ENCODE data around the gene HNRNPH1. TPM values are rescaled to one million over a fixed set of nuclear protein-coding genes. Genes with fewer than 3 reads are reported as not detected.
A peak's percentile ranks its signal among the peaks of the same experiment; 100 is the strongest.

The HNRNPH1 gene
- total and polyA plus RNA-seq, 9 donors, result 243 to 679 (median 513) TPM

- Histone ChIP-seq H3K4me3 (peak overlapping the region; percentile 1), H3K27me3 (no peaks in the 10 kb centered on the region), H3K4me1 (ENCODE audit: insufficient read depth) (peaks cover 7% of the 10 kb centered on the region), H3K27ac (no peak overlapping the region), H3K9me3 (no peaks in the 10 kb centered on the region), H3K36me3 (no peaks in the 10 kb centered on the region)
- 1 to 2% (median 1%) methylated on average over 3 of the region's 3 CpGs for WGBS, 3 donors
- no peak for DNase-seq
- no peak for TF ChIP-seq EP300 (IDR thresholded peaks at IDR 0.05)
- TF ChIP-seq CTCF (IDR thresholded peaks at IDR 0.05), result no peak
- intact Hi-C loops (cut with DNase I), result loop anchor here in 2 of 4 donors (2.0 to 5.0 kb wide), 2 partner anchors 61 to 68 kb away; partner anchors contain the start of gene RUFY1 (in 1 of the 2)
Observed at GRCh38 chr5:179620293-179620692, 3.2 kb downstream of the HNRNPH1 start.

- H3K36me3 ChIP-seq, result no peaks in the 10 kb centered on the region
- H3K27ac ChIP-seq, result no peak overlapping the region
- TF ChIP-seq POLR2A (IDR thresholded peaks at IDR 0.05), result no peak
- no peak for TF ChIP-seq CTCF (IDR thresholded peaks at IDR 0.05)
- TF ChIP-seq EP300 (IDR thresholded peaks at IDR 0.05), result no peak
- intact Hi-C loops (cut with DNase I), result loop anchor here in 3 of 4 donors (2.0 to 10.0 kb wide), 3 partner anchors 61 to 67 kb away; partner anchors contain the start of gene RUFY1 (in 2 of the 3)
- H3K27me3 ChIP-seq, result no peaks in the 10 kb centered on the region
- peaks cover 7% of the 10 kb centered on the region for H3K4me1 ChIP-seq (ENCODE audit: insufficient read depth)
- H3K4me3 ChIP-seq, result peak overlapping the region; percentile 1
- DNase-seq, result no peak
- H3K9me3 ChIP-seq, result no peaks in the 10 kb centered on the region
- WGBS, 3 donors, result 3 to 9% (median 4%) methylated on average over 4 of the region's 4 CpGs
Observed at GRCh38 chr5:179619776-179620175, 3.7 kb downstream of the HNRNPH1 start.

GRCh38 chr5:179618923-179619554 lies 4.4 kb downstream of the HNRNPH1 start:
- intact Hi-C loops (cut with DNase I), result loop anchor here in 1 of 4 donors (10.0 kb wide), 1 partner anchor 64 kb away; the partner anchor contains the start of gene RUFY1
- peak overlapping the region; percentile 12 for H3K4me3 ChIP-seq
- no peaks in the 10 kb centered on the region for H3K9me3 ChIP-seq
- DNase-seq, result peak in 1 of 5 donors; percentile 31
- H3K36me3 ChIP-seq, result no peaks in the 10 kb centered on the region
- WGBS, 3 donors, result 12 to 14% (median 12%) methylated on average over 6 of the region's 6 CpGs
- no peak overlapping the region for H3K27ac ChIP-seq
- peaks cover 4% of the 10 kb centered on the region for H3K4me1 ChIP-seq (ENCODE audit: insufficient read depth)
- H3K27me3 ChIP-seq, result no peaks in the 10 kb centered on the region
- TF ChIP-seq EP300 (IDR thresholded peaks at IDR 0.05), result no peak
- no peak for TF ChIP-seq POLR2A (IDR thresholded peaks at IDR 0.05)
- TF ChIP-seq CTCF (IDR thresholded peaks at IDR 0.05), result no peak

GRCh38 chr5:179617930-179618329 lies 5.5 kb downstream of the HNRNPH1 start:
- Histone ChIP-seq H3K27ac (no peak overlapping the region), H3K27me3 (no peaks in the 10 kb centered on the region), H3K4me3 (no peak overlapping the region), H3K9me3 (no peaks in the 10 kb centered on the region), H3K4me1 (ENCODE audit: insufficient read depth) (peaks cover 4% of the 10 kb centered on the region), H3K36me3 (no peaks in the 10 kb centered on the region)
- peak in 1 of 5 donors; percentile 17 for DNase-seq
- intact Hi-C loops (cut with DNase I), result loop anchor here in 1 of 4 donors (10.0 kb wide), 1 partner anchor 63 kb away; the partner anchor contains the start of gene RUFY1
- WGBS, 3 donors, result 62 to 80% (median 66%) methylated on average over 7 of the region's 7 CpGs
- TF ChIP-seq CTCF (IDR thresholded peaks at IDR 0.05) (no peak), POLR2A (IDR thresholded peaks at IDR 0.05) (no peak), EP300 (IDR thresholded peaks at IDR 0.05) (no peak)
